ENCODE measurements around the gene PTCSC3. TPM values are rescaled to one million over a fixed set of nuclear protein-coding genes. Genes with fewer than 3 reads are reported as not detected.
"Not testable (repeated sequence)": the region's sequence is repeated elsewhere in the genome, so short reads cannot be mapped to it uniquely, and the experiment has no call there.

Gene PTCSC3
- total RNA-seq, 6 donors from 2014 or later: 0.47 to 3.9 (median 0.83) TPM; not detected in 3

- TF ChIP-seq POLR2AphosphoS5 (IDR thresholded peaks at IDR 0.05) (no peak), POLR2A (IDR thresholded peaks at IDR 0.05) (no peak), CTCF (IDR thresholded peaks at IDR 0.05) (no peak), EP300 (IDR thresholded peaks at IDR 0.05) (no peak)
- ATAC-seq (ENCODE audit: low FRiP score in 2 of 2): no peak
- Histone ChIP-seq H3K9me3 (no peaks in the 10 kb centered on the region), H3K27ac (no peak overlapping the region), H3K4me1 (no peaks in the 10 kb centered on the region), H3K4me3 (no peak overlapping the region), H3K27me3 (no peaks in the 10 kb centered on the region), H3K36me3 (no peaks in the 10 kb centered on the region)
- 72 to 75% methylated on average over 2 of the region's 2 CpGs for WGBS, 2 donors
- no peak for DNase-seq
These were observed 47.3 kb downstream of the PTCSC3 start for GRCh38 chr14:36129181-36129580.

GRCh38 chr14:36113341-36113740 is 63.2 kb downstream of the PTCSC3 start:
- DNase-seq: no peak
- TF ChIP-seq POLR2A (IDR thresholded peaks at IDR 0.05) (no peak), EP300 (IDR thresholded peaks at IDR 0.05) (no peak), POLR2AphosphoS5 (IDR thresholded peaks at IDR 0.05) (no peak), CTCF (IDR thresholded peaks at IDR 0.05) (no peak)
- 61 to 67% methylated on average over 4 of the region's 4 CpGs for WGBS, 2 donors
- Histone ChIP-seq H3K4me3 (no peak overlapping the region), H3K9me3 (no peaks in the 10 kb centered on the region), H3K27ac (no peak overlapping the region), H3K36me3 (no peaks in the 10 kb centered on the region), H3K4me1 (no peaks in the 10 kb centered on the region), H3K27me3 (no peaks in the 10 kb centered on the region)
- ATAC-seq (ENCODE audit: low FRiP score in 2 of 2): no peak

- Histone ChIP-seq H3K4me1 (no peaks in the 10 kb centered on the region), H3K4me3 (no peak overlapping the region), H3K27ac (no peak overlapping the region), H3K27me3 (no peaks in the 10 kb centered on the region), H3K9me3 (no peaks in the 10 kb centered on the region), H3K36me3 (no peaks in the 10 kb centered on the region)
- ATAC-seq (ENCODE audit: low FRiP score in 2 of 2) (no peak), DNase-seq (no peak)
- 58 to 72% methylated on average over 3 of the region's 3 CpGs for WGBS, 2 donors
- no peak for TF ChIP-seq POLR2A (IDR thresholded peaks at IDR 0.05)
- TF ChIP-seq EP300 (IDR thresholded peaks at IDR 0.05): no peak
These were observed 64.5 kb downstream of the PTCSC3 start for GRCh38 chr14:36111822-36112583.

- no peaks in the 10 kb centered on the region for H3K9me3 ChIP-seq
- no peaks in the 10 kb centered on the region for H3K27me3 ChIP-seq
- peak in 1 of 2 donors; percentile 80 for ATAC-seq (ENCODE audit: low FRiP score in 2 of 2)
- 0 to 6% methylated on average over 1 of the region's 1 CpG for WGBS, 2 donors
- DNase-seq: peak in 1 of 2 donors; percentile 71
- H3K36me3 ChIP-seq: no peaks in the 10 kb centered on the region
- H3K4me1 ChIP-seq: no peaks in the 10 kb centered on the region
- TF ChIP-seq POLR2A (IDR thresholded peaks at IDR 0.05) (no peak), EP300 (IDR thresholded peaks at IDR 0.05) (peak in 1 of 4 donors; percentile 48), CTCF (IDR thresholded peaks at IDR 0.05) (peak in 1 of 6 experiments; percentile 24)
- H3K27ac ChIP-seq: no peak overlapping the region
- no peak overlapping the region for H3K4me3 ChIP-seq
These were observed 71.1 kb downstream of the PTCSC3 start for GRCh38 chr14:36105401-36105800.

GRCh38 chr14:36104258-36104657 is 72.3 kb downstream of the PTCSC3 start:
- 78 to 86% methylated on average over 6 to 7 of the region's 7 CpGs for WGBS, 2 donors
- H3K9me3 ChIP-seq; H3K4me3 ChIP-seq; H3K27ac ChIP-seq; H3K27me3 ChIP-seq; DNase-seq; H3K36me3 ChIP-seq; ATAC-seq (ENCODE audit: low FRiP score in 2 of 2); H3K4me1 ChIP-seq: not testable (repeated sequence)

- TF ChIP-seq EP300 (IDR thresholded peaks at IDR 0.05): no peak
- no peak for TF ChIP-seq POLR2AphosphoS5 (IDR thresholded peaks at IDR 0.05)
- no peak for TF ChIP-seq POLR2A (IDR thresholded peaks at IDR 0.05)
- no peak for TF ChIP-seq CTCF (IDR thresholded peaks at IDR 0.05)
- H3K27me3 ChIP-seq: no peaks in the 10 kb centered on the region
- H3K9me3 ChIP-seq: no peaks in the 10 kb centered on the region
- no peak overlapping the region for H3K4me3 ChIP-seq
- WGBS, 2 donors: 90 to 91% methylated on average over 4 of the region's 4 CpGs
- ATAC-seq (ENCODE audit: low FRiP score in 2 of 2) (no peak), DNase-seq (no peak)
- peaks cover 0 to 3% (median 0%) of the 10 kb centered on the region in 4 donors for H3K4me1 ChIP-seq
- H3K27ac ChIP-seq: no peak overlapping the region
- H3K36me3 ChIP-seq: no peaks in the 10 kb centered on the region
These were observed 76.9 kb downstream of the PTCSC3 start for GRCh38 chr14:36099619-36100018.
